ENCODE measurements around the gene HIVEP1.
"Not testable (repeated sequence)": the region's sequence is repeated elsewhere in the genome, so short reads cannot be mapped to it uniquely, and the experiment has no call there.

Gene HIVEP1

GRCh38 chr6:12152023-12152970, 140.2 kb downstream of the HIVEP1 start:
- DNase-seq (ENCODE audit: low read depth in 4 of 4, low spot score in 1 of 4) = no peak

GRCh38 chr6:12155769-12156168, 143.7 kb downstream of the HIVEP1 start:
- not testable (repeated sequence) for DNase-seq (ENCODE audit: low read depth in 4 of 4, low spot score in 1 of 4)

- no peak for DNase-seq (ENCODE audit: low read depth in 4 of 4, low spot score in 1 of 4)
These were observed 146.7 kb downstream of the HIVEP1 start for GRCh38 chr6:12158686-12159415.

- no peak for DNase-seq (ENCODE audit: low read depth in 4 of 4, low spot score in 1 of 4)
These were observed 148.2 kb downstream of the HIVEP1 start for GRCh38 chr6:12160326-12160725.

GRCh38 chr6:12162213-12162612, 150.1 kb downstream of the HIVEP1 start:
- no peak for DNase-seq (ENCODE audit: low read depth in 4 of 4, low spot score in 1 of 4)

GRCh38 chr6:12163149-12163548, 151.0 kb downstream of the HIVEP1 start:
- DNase-seq (ENCODE audit: low read depth in 4 of 4, low spot score in 1 of 4) = no peak

- no peak for DNase-seq (ENCODE audit: low read depth in 4 of 4, low spot score in 1 of 4)
These were observed 151.8 kb downstream of the HIVEP1 start for GRCh38 chr6:12163744-12164507.

GRCh38 chr6:12164508-12164770, 152.3 kb downstream of the HIVEP1 start:
- no peak for DNase-seq (ENCODE audit: low read depth in 4 of 4, low spot score in 1 of 4)

GRCh38 chr6:12165297-12165696, 153.2 kb downstream of the HIVEP1 start:
- DNase-seq (ENCODE audit: low read depth in 4 of 4, low spot score in 1 of 4) = no peak

- no peak for DNase-seq (ENCODE audit: low read depth in 4 of 4, low spot score in 1 of 4)
These were observed 153.7 kb downstream of the HIVEP1 start for GRCh38 chr6:12165722-12166280.

- DNase-seq (ENCODE audit: low read depth in 4 of 4, low spot score in 1 of 4) = no peak
These were observed 157.3 kb downstream of the HIVEP1 start for GRCh38 chr6:12169377-12169776.

- DNase-seq (ENCODE audit: low read depth in 4 of 4, low spot score in 1 of 4) = no peak
These were observed 158.4 kb downstream of the HIVEP1 start for GRCh38 chr6:12170351-12171092.

- no peak for DNase-seq (ENCODE audit: low read depth in 4 of 4, low spot score in 1 of 4)
These were observed 159.6 kb downstream of the HIVEP1 start for GRCh38 chr6:12171717-12172116.

GRCh38 chr6:12172572-12172971, 160.5 kb downstream of the HIVEP1 start:
- no peak for DNase-seq (ENCODE audit: low read depth in 4 of 4, low spot score in 1 of 4)

GRCh38 chr6:12173181-12173580, 161.1 kb downstream of the HIVEP1 start:
- DNase-seq (ENCODE audit: low read depth in 4 of 4, low spot score in 1 of 4) = no peak

- DNase-seq (ENCODE audit: low read depth in 4 of 4, low spot score in 1 of 4) = no peak
These were observed 161.5 kb downstream of the HIVEP1 start for GRCh38 chr6:12173661-12174060.

- DNase-seq (ENCODE audit: low read depth in 4 of 4, low spot score in 1 of 4) = no peak
These were observed 162.8 kb downstream of the HIVEP1 start for GRCh38 chr6:12174878-12175277.

GRCh38 chr6:12175626-12176025, 163.5 kb downstream of the HIVEP1 start:
- no peak for DNase-seq (ENCODE audit: low read depth in 4 of 4, low spot score in 1 of 4)

- not testable (repeated sequence) for DNase-seq (ENCODE audit: low read depth in 4 of 4, low spot score in 1 of 4)
These were observed 164.7 kb downstream of the HIVEP1 start for GRCh38 chr6:12176782-12177181.

GRCh38 chr6:12178521-12178920, 166.4 kb downstream of the HIVEP1 start:
- DNase-seq (ENCODE audit: low read depth in 4 of 4, low spot score in 1 of 4) = no peak

- DNase-seq (ENCODE audit: low read depth in 4 of 4, low spot score in 1 of 4) = no peak
These were observed 169.4 kb downstream of the HIVEP1 start for GRCh38 chr6:12181481-12181880.
